ENCODE data around the gene SLC30A10.
"Not testable (repeated sequence)": the region's sequence is repeated elsewhere in the genome, so short reads cannot be mapped to it uniquely, and the experiment has no call there.

SLC30A10 gene

GRCh38 chr1:219891846-219892245 lies 36.5 kb downstream of the SLC30A10 start:
- DNase-seq (ENCODE audit: low read depth) = not testable (repeated sequence)

DNA sequence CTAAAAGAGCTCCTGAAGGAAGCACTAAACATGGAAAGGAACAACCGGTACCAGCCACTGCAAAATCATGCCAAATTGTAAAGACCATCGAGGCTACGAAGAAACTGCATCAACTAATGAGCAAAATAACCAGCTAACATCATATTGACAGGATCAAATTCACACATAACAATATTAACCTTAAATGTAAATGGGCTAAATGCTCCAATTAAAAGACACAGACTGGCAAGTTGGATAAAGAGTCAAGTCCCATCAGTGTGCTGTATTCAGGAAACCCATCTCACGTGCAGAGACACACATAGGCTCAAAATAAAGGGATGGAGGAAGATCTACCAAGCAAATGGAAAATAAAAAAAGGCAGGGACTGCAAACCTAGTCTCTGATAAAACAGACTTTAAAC lies 39.7 kb downstream of the SLC30A10 start:
- not testable (repeated sequence) for DNase-seq (ENCODE audit: low read depth)

- DNase-seq (ENCODE audit: low read depth) = no peak
These were observed 42.7 kb downstream of the SLC30A10 start for GRCh38 chr1:219885680-219886079.

GRCh38 chr1:219883400-219884332 lies 44.7 kb downstream of the SLC30A10 start:
- DNase-seq (ENCODE audit: low read depth) = no peak

- no peak for DNase-seq (ENCODE audit: low read depth)
These were observed 45.6 kb downstream of the SLC30A10 start for GRCh38 chr1:219882755-219883154.

DNA sequence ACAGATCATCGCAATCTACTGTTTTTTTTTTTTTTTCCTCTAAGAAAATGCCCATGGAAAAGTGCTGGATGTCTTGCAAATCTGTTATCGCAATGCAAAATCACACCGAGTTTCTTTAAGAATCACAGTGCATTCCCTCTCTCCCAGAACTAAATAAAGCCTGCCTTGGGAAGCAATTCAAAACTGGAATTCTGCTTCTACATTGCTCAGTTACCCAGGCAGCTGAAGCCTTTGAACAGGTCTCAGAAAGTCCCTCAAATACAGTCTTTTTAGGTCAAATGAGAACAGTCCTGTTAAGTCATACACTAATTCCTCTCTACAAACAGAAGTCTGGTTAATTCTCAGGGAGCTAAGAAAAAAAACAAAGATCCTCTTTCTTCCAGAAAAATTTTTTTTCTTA lies 46.3 kb downstream of the SLC30A10 start:
- DNase-seq (ENCODE audit: low read depth) = no peak

DNA sequence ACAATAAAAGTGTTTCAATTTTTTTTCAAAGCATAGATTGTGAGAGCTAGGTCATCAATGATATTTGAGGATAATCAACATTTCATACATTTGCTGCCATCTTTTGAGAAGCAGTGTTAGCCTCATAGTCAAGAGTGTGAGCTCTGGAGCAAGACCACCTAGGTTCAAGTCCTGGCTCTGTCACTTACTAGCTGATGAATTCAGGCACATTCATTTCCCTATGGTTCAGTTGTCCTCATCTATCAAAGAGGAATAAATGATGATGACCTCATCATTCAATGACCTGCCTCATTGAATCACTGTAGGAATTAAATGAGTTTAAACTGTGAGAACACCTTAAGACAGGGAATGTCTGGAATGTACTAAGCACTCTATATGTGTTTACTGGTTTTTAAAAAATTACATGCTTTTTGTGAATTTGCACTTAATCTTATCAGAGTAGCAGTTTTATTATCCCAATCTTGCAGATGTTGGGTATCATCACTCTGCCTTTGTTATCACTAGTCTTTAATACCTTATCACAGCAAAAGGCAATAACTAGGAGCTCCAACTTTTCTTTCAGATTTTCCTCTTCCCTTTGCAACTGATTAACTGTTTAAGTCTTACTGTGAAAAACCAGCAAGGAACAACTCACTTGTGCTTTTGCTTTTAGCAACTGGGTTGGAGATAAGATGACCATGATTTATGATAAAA lies 47.4 kb downstream of the SLC30A10 start:
- peak; percentile 33 for DNase-seq (ENCODE audit: low read depth)

DNA sequence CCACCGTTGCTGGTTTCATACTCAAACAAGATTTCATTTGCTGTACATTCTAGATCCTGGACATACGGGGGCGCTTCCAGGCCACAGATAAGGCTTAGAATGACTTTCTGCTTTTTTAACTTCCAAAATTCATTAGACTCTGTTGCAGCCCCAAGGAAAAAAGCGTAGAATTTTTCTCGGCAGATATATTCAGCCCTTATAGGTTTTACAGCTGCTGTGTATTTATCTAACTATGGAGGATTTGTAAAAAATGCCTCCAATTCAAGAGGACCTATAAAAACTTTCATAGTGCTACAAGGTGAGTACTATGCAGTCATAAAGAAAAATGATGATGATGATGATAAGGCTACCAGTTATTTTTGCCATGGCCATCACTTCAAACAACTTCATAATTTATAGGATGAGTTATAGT lies 51.6 kb downstream of the SLC30A10 start:
- no peak for DNase-seq (ENCODE audit: low read depth)

DNA sequence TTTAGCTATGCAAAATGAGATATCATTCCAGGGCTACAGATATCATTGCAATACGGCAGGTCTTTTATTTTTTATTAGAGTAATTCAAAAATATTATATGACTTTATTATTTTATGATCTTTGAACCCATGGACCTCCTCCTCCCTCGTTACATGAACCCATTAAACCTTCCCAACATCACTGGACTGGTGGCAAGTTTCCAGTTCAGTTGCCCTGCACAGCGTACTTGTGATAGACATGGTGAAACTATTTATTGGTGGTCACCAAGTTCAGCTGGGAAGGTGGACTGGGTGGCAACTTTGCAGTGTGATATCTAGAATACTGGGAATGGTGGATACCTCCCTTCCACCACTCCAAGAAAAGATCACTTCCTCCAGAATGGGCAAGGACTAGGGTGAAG lies 52.5 kb downstream of the SLC30A10 start:
- DNase-seq (ENCODE audit: low read depth) = no peak

DNA sequence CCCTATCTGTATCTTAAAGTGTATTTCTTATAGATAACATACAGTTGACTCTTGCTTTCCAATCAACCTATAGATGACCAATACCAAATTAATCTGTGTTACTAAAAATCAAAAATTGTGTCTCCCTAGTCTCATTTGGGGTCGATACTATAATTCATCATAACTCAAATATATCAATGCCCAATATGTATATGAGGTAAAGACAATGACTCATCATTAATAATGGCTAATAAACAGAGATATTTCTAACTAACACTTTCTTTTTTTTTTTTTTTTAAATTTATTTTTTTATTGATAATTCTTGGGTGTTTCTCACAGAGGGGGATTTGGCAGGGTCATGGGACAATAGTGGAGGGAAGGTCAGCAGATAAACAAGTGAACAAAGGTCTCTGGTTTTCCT lies 55.8 kb downstream of the SLC30A10 start:
- not testable (repeated sequence) for DNase-seq (ENCODE audit: low read depth)

GRCh38 chr1:219871427-219872057 lies 56.8 kb downstream of the SLC30A10 start:
- DNase-seq (ENCODE audit: low read depth) = no peak

- DNase-seq (ENCODE audit: low read depth) = not testable (repeated sequence)
These were observed 59.7 kb downstream of the SLC30A10 start for GRCh38 chr1:219868615-219869014.

Measured in CMK (cell line).